NCI-H2029 (cell line): ENCODE data around the gene TOX2.

Source experiments
- DNase-seq: peaks from one replicate; lab custom pipeline; 2025; lab: John Stamatoyannopoulos, UW

Gene TOX2

DNA sequence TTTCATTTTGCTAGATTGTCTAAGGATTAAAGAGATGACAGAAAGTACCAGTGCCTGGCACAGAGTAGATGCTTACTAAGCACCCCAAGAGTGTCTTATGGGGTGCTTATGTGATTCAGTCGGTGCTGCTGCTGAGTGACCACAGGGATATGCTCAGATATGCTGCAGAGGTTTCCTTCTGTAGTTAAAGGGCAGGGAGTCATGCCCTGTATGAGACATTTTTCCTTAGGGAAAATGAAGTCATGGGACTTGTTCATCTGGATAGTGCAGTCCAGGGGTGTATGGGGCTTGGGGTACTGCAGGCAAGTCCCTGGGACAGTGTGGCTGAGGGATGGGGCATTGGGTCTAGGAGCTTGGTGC lies 25.1 kb downstream of the TOX2 start:
- DNase-seq, result no peak

DNA sequence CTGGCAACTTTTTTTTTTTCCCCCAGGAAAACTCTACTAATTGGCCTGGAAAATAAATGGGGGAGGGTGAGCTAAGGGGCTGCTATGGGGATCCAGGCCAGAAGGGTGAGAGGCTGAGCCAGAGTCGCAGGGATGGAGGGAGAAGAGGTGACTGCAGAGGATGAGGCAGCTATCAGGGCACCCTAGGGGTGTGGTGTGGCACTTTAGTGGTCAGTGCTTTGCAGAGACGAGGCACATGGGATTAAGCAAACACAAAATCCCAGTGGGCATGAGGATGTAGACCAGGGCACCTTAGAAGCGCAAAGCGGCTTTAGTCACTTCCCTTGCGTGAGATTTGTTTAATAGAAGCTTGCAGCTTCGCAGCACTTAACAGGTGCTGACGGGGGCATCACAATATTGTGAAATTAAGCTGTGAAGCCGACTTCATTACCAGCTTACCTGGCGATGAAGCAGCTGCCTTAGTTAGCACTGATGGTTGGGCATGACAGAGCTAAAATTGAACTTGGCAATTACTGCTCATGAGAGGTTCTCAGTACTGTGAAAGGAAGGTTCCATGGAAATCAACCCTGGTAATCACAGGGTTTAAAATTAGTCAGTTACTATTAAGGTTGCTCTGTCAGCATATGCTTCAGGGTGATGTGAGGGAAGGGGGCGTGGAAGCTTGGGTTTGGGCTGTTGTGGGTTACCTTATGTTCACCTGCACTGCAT lies 26.0 kb downstream of the TOX2 start:
- DNase-seq, result no peak

DNA sequence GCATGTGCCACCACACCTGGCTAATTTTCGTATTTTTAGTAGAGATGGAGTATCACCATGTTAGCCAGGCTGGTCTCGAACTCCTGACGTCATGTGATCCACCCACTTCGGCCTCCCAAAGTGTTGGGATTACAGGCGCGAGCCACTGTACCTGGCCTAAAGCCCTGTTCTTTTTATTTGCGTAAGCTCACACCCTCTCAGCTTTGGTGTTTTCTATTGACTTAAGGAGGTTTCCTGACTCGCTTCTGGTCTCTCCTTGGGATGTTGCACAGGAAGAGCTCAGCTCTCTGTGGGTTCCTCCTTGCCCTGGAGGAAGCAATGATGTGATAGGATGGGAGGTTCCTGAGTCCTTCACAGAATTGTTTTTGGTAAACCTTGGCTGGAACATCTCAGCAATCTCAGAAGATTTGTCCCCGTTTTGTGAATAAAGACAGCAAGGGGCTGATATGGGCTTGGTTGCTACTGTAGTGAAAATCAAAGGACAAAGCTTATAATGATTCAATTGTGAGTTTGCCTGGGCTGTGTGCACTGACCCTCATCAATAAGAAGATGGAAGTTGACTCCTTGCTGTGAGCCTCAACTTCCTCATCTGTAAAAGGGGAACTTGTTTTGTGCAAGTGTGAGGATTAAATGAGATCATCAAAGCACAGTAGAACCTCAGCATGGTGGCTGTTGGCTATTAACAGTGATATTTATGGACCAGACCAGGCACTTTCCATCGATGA lies 27.0 kb downstream of the TOX2 start:
- peak; percentile 75 for DNase-seq

DNA sequence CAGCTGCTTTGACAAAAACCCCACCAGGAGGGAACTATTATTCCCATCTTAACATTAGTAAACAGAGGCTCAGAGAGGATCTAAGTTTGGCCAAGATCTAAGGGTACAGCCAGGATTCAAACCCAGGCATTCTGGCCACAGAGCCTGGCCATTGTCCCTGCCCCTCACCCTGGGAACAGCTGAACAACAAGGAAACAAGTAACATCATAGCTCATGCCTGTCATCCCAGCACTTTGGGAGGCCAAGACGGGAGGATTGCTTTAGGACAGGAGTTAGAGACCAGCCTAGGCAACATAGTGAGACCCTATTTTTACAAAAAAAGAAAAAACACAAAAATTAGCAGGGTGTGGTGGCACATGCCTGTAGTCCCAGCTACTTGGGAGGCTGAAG lies 27.5 kb downstream of the TOX2 start:
- no peak for DNase-seq

DNA sequence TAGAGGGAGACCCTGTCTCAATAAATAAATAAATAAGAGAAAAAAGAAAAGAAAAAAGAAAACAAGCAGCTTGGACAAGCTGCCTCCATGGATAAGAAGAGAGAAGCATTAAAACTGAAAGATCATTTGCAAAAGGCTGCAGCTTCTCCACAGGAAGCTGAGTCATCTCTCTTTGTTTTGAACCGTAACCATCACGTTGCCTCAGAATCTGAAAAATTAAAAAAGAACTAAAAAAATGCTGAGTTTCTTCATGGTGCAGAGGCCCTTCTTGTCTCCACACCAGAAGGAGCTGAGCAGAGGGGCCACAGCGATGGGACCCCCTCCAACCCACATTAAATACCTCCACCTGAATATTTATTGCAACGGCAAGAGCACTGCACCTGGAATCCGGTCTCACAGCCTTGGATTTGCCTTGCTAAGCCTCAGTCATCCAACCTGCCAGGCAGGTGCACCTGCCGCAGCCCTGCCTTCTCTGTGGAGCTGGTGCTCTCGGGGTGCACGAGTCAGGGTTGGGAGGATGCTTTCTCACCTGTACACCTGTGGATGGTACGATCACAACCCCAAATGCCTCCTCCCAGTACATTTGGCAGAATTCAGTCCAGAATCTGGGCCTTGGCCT lies 28.1 kb downstream of the TOX2 start:
- DNase-seq, result no peak

DNA sequence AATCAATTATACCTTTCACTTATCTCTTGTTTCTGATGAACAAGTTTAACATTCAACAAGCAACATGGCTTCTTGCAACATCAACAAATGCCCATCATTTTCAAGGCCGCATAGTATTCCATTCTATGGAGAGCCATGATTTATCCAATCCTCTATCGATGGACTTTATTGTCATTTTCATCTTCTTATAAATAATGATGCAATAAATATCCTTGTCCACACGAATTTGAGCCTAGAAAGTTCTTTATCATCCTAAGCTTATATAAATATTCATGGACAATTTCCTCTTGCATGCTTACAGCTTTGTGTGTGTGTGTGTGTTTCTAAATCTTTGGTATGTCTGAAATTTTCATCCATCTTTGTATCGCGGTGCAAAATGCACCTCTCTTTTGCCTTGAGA lies 29.1 kb downstream of the TOX2 start:
- DNase-seq, result no peak

DNA sequence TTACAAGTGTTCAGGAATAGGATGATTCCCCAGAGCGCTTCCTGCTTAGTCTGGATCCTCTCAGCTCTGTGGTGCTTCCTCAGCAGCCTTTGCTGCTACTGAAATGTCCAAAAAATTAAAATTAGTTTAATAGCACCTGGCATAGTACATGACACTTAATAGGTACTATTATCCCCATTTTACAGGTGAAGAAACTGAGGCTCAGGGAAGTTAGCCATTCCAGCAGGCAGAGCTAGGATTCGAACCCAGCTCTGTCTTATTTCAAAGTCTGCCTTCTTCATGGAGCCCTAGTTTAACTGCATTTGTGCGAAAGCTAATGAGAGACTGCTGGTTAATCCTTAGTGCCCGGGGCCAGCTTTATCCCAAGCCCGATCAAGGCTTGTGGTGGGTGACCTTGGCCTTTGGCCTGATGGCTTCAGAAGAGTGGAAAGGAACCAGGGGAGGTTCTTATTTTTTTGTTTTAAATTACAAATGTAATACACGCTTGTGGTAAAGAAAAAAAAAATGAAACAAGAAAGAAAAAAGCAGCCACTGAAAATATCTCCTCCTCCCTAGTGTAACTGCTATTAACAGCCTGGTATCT lies 30.1 kb downstream of the TOX2 start:
- no peak for DNase-seq

DNA sequence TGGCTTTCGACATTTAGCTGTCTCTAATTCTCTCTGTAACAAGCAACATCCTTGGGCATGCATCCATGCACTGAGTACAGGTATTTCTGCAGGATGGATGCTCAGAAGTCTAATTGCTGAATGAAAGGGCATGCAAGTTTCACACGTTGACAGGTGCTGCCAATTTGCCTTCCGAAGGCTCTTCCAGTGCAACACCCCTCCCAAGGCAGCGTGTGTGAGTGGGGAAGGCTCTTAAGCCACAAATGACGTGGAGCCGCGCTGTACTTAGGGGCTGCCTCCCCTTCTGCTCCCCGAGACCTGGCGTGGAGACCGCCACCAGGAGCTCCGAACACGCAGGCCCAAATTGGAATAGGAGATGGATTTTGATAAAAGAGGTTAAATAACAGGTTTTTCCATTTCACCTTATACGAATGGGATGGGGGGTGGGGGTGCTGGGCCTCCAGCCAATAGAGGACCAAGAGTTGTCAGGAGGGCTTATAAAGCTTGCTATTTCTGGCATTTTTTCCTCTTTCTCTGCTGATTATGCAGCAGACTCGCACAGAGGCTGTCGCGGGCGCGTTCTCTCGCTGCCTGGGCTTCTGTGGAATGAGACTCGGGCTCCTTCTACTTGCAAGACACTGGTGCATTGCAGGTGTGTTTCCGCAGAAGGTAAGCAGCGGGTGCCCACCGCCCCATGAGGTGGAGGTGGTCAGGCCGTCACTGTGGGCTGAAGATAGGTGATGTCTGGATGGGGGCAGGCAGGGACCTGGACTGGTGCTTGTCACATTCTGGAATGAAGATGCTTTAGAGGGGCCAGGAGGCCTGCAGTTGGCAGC lies 30.9 kb downstream of the TOX2 start:
- DNase-seq, result no peak

DNA sequence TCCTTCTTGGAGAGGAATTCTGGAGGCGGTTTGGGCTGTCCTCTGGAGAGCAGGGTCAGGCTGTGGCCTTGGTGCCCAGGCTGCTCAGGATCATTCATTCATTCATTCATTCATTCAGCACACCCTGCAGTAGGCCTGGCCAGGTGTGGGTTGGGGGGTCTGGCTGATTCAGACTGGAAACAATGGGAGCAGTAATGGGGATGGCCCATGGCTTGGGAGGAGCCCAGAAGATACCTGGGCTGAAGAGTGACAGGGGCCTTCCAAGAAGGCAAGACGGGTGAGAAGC lies 31.5 kb downstream of the TOX2 start:
- no peak for DNase-seq

DNA sequence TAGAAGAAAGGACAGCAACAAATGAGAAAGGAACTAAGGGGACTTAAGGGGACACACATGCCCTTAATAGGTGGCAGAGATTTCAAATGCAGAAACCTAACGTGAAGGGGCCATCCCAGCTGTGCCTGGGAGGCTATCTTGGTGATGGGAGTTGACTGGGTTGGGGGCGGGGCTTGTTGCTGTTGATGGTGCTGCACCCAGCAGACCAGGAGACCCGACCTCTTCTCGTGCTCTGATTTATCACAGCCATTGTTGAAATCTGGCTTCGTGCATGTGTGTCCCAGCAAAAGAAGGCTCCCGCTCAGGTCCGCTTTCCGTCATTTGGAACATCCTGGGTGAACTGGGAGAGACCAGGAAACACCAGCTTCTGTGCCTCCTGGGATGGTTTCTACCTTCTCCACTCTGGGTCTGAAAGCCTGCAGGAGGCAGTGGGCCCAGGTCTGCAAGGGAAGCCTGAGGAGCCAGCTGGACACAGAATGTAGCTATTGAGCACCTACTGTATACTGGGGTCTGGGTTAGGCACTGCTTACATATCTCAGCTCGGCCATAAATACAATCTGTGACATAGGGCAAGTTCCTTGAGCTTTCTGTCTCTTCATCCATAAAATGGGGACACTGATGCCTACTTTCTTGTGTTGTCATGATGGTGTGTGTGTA lies 32.1 kb downstream of the TOX2 start:
- no peak for DNase-seq

DNA sequence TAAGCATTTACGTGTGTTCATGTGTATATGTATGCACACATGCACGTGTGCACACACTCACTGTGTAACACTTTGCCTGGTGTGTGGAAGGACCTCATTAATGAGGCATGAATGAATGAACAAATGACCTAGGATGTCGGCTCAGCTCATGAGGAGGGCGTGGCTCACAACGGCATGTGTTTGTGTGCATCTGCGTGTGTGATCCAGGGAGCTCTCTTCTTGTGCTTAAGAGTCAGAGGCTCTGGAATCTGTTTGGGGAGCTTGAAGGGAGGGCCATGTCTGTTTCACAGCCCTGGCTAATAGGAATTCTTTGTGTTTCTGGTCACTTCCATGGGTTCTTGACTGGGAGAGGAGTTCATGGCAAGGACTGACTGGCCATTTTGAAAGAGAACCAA lies 32.7 kb downstream of the TOX2 start:
- no peak for DNase-seq

DNA sequence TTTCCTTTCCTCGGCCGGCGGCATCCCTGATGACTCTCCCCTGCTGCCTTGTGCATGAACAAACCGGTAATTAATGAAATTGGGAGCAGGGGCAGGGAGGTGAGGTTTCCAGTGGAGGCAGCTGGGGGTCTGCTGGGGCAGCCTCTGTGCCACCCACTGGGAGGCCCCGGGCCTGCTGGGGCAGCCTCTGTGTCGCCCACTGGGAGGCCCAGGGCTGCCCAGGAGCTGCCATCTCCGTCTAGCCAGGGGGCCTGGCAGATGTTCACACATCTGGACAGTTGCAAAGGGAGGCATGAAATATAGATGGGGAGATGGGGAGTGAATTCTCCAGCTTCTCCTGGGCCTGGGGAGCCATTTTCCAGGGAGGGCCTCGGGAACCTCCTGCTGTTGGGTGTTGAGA lies 33.8 kb downstream of the TOX2 start:
- no peak for DNase-seq

DNA sequence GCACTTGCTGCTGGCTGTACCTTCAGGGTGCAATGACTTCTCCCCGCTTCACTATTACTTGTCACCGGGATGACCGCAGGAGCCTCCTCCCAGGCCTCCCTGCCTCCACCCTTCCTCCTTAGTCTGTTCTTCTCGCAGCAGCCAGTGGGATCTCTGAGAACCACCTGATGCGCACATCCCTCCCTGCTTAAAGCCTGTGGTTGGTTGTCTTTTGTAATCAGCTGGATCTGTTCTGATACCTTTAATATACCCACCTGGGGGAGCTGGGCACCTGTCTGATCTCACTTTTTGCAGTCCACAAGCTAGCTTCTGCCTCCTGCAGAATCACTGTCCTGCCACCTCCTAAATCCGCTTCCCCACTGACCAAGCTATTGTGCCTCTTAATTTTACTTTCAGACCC lies 34.6 kb downstream of the TOX2 start:
- DNase-seq, result no peak

DNA sequence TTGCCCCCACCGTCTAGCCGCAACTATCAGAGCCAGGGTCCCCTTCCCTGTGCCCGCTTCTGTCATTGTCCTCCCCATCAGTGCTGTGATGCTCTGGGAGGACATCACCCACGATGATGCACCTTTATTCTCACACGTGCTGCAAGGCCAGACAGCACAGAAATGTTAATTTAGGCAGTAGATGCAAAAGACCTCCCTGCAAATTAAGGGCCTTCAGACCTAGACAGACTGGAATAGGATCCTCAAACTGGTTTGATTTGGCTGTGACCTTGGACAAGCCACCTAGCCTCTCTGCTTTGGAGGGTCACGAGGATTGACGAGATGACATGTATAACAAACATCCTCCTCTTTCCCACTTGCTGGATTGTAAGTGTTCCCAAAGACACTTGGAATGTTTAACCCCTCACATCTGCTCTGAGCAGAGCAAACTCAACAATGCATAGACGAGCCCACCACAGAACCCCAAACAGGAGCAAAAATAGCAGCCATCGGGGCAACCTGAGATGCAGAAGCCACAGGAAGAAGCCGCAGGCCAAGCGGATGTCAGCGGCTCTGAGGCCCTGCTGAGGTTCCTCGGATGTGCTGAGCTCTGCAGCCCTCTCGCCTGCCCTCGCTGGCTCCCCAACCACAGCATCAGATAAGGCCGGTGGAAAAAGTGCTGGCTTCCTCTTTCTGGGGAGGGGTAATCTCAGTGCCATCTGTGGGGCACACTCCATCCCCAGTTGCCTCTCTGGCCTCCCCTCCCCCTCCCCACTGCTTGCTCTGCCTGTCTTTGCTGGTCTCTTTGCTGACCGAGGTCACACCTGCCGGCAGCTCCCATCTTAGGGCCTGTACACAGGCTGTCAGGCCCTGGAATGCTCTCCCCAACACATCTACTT lies 35.3 kb downstream of the TOX2 start:
- DNase-seq, result no peak

DNA sequence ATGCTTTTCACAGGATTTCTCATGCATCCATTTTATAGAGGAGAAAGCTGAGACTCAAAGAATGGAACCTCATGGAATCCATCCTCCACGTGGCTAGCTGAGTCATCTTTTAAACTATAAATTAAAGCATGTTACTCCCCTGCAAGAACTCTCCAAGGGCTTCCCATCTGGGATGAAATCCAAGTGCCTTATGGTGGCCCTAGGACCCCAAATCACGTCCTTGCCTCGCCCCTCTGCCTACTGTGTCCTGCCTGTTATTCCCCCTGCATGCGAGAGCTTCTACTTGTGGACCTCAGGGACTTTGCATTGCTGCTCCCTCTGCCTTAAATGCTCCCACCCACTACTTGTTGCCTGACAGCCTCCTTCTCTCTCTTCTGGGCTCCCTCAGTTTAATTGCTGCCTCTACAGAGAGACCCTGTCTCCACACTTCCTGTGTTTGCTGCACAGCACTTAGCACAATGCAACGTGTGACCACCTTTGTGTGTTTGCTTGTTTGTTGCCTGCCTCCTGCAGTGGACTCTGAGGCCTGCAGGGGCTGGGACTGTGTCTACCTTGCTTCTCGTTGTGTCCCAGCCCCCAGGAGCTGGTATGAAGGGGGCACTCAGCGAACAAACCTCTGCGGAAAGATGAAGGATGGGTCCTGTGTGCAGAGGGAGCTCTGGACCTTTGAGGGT lies 39.4 kb downstream of the TOX2 start:
- no peak for DNase-seq

DNA sequence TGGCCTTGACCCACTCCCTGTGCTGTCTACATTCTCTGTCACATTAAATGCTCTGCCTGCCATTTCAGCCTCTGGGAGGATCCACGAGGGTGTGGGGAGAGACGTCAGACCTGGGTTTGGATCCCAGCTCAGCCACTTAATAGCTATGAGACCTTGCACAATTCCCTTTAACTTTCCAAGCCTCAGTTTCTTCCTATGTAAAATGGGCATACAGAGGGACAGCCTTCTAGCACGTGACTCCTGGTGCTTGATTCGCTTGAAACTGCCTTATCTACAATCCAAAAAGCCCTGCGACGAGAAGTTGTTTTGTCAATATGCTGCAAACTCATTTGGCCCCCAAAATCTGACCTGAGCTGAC lies 40.0 kb downstream of the TOX2 start:
- no peak for DNase-seq

DNA sequence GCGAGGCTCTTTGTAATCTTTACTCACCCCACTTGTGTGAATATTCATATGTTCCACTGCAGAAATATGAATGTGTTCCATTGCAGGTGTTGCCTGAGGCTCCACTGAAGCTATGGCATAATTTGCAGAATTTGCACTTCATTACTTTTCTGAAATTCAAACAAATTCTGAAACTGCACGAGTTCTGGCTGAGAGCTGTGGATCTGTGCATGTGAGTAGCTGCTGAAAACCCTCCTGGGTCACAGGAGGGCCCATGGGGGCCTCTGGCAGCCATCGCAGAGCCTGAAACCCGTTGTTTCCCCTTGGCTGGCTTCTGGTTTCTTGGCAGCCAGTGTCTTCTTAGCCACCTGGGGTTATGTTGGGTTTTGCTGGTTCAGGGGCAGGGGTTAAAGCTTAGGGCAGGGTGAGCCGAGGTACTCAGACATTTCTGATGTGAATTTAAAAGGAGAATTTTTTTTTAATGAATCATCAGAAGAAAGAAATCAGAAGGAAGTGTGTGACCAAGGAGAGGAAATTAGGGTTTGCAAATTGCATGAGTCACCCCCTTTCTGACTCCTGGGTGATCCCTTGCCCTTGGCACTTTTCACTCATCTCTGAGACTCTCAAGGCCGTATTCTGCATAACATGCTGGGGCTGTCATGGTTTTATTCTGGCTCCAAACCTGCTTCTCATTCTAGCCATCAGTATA lies 40.6 kb downstream of the TOX2 start:
- no peak for DNase-seq

DNA sequence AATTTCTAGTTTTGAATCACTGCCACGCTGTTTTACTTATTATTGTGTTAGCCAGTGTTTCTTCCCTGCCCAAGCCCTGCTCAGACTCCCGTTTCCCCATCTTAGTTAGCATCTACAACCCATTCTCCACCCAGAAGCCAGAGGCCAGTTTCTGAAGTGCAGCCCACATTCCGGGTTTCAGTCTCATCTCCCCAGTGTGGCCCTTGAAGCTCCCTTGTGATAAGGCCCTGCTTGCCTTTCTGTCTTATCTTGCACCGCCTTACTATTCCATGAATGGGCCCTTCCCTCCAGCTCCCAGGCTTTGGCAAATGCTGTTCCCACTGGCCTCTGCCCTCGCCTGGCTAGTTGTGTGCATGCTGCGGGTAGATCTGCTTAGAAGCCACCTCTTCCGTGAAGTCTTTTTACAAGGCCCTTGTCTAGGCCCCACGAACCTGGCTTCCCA lies 41.1 kb downstream of the TOX2 start:
- no peak for DNase-seq

DNA sequence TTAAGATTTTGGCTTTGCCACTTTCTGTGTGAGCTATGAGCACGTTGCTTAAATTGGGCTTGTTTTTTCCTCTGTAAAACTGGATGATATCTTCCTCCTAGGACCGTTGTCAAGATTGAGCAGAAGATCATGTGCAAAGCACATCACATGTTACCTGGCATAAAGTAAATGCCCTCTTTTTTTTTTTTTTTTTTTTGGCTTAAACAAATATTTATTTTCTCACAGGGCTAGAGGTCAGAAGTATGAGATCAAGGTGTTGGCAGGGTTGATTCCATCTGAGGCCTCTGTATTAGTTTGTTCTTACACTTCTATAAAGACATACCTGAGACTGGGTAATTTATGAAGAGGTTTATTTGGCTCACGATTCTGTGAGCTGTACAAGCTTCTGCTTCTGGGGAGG lies 42.7 kb downstream of the TOX2 start:
- peak; percentile 49 for DNase-seq

DNA sequence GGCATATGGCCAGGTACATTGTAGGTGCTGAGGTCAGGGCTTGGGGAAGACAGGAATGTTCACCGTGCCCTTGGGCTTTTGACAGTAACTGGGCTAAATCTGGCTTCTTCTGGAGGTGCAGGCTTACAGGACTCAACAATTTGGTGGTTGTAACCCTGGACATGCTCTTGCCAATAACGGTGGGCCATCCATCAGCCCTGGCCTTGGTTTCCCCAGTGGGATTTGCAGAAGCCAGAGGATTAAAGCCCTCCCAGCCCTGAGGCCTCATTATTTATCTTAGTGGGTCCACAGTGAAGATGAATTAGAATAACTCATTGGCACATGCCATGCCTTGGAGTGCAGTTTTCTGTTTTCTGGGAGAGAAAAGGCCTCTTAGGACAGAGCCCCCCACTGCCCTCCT lies 44.0 kb downstream of the TOX2 start:
- no peak for DNase-seq
